ENCODE measurements around the gene CEP83.
"Not testable (repeated sequence)": the region's sequence is repeated elsewhere in the genome, so short reads cannot be mapped to it uniquely, and the experiment has no call there.

CEP83 gene

GRCh38 chr12:94404854-94405253 lies 54.8 kb downstream of the CEP83 start:
- no peak overlapping the region for H3K9ac ChIP-seq (ENCODE audit: low read length)
- H3K9me2 ChIP-seq (replicated peaks; ENCODE audit: insufficient read depth, low read length) = no peaks in the 10 kb centered on the region
- no peaks in the 10 kb centered on the region for H3K27me3 ChIP-seq (ENCODE audit: low read length)
- H3K4me3 ChIP-seq (ENCODE audit: insufficient read depth, low read length, poor library complexity, severe bottlenecking) = no peak overlapping the region
- peaks cover 21% of the 10 kb centered on the region for H3K36me3 ChIP-seq (ENCODE audit: low read length)
- H2AFZ ChIP-seq (ENCODE audit: low read depth, low read length, severe bottlenecking) = no peak overlapping the region
- H3K79me2 ChIP-seq (ENCODE audit: insufficient read depth, low read length) = peaks cover 6% of the 10 kb centered on the region; the same call in 1 of the 2 replicates
- no peaks in the 10 kb centered on the region for H3F3A ChIP-seq (ENCODE audit: insufficient read depth)
- no peaks in the 10 kb centered on the region for H4K20me1 ChIP-seq (ENCODE audit: low read depth, low read length)
- TF ChIP-seq EZH2phosphoT487 (conservative IDR thresholded peaks at IDR 0.05; ENCODE audit: low read length) (no peak), CTCF (IDR thresholded peaks at IDR 0.05; ENCODE audit: insufficient read depth, low read length, poor library complexity, severe bottlenecking) (no peak)
- no peak overlapping the region for H3K27ac ChIP-seq (ENCODE audit: low read depth, low read length)
- H3K4me2 ChIP-seq (ENCODE audit: low read depth, low read length, poor library complexity, severe bottlenecking) = peak overlapping the region; percentile 41
- no peaks in the 10 kb centered on the region for H3K9me3 ChIP-seq (ENCODE audit: insufficient read depth, low read length)

GRCh38 chr12:94401326-94401725 lies 58.3 kb downstream of the CEP83 start:
- Histone ChIP-seq H3K9me3 (ENCODE audit: insufficient read depth, low read length) (peaks cover 6% of the 10 kb centered on the region; the same call in 1 of the 2 replicates), H3K36me3 (ENCODE audit: low read length) (peaks cover 30% of the 10 kb centered on the region), H3F3A (ENCODE audit: insufficient read depth) (no peaks in the 10 kb centered on the region), H3K4me3 (ENCODE audit: insufficient read depth, low read length, poor library complexity, severe bottlenecking) (no peak overlapping the region), H3K9ac (ENCODE audit: low read length) (no peak overlapping the region), H3K4me2 (ENCODE audit: low read depth, low read length, poor library complexity, severe bottlenecking) (no peak overlapping the region), H3K9me2 (replicated peaks; ENCODE audit: insufficient read depth, low read length) (no peaks in the 10 kb centered on the region), H2AFZ (ENCODE audit: low read depth, low read length, severe bottlenecking) (no peak overlapping the region), H3K27ac (ENCODE audit: low read depth, low read length) (no peak overlapping the region), H4K20me1 (ENCODE audit: low read depth, low read length) (no peaks in the 10 kb centered on the region), H3K79me2 (ENCODE audit: insufficient read depth, low read length) (peaks cover 6% of the 10 kb centered on the region; the same call in 1 of the 2 replicates), H3K27me3 (ENCODE audit: low read length) (no peaks in the 10 kb centered on the region)
- TF ChIP-seq EZH2phosphoT487 (conservative IDR thresholded peaks at IDR 0.05; ENCODE audit: low read length) (no peak), CTCF (IDR thresholded peaks at IDR 0.05; ENCODE audit: insufficient read depth, low read length, poor library complexity, severe bottlenecking) (no peak)

- H2AFZ ChIP-seq (ENCODE audit: low read depth, low read length, severe bottlenecking); H3K27me3 ChIP-seq (ENCODE audit: low read length); H3K9ac ChIP-seq (ENCODE audit: low read length); H3K27ac ChIP-seq (ENCODE audit: low read depth, low read length); H3K79me2 ChIP-seq (ENCODE audit: insufficient read depth, low read length); H3K4me3 ChIP-seq (ENCODE audit: insufficient read depth, low read length, poor library complexity, severe bottlenecking); H4K20me1 ChIP-seq (ENCODE audit: low read depth, low read length); H3K9me3 ChIP-seq (ENCODE audit: insufficient read depth, low read length); H3K4me2 ChIP-seq (ENCODE audit: low read depth, low read length, poor library complexity, severe bottlenecking); H3F3A ChIP-seq (ENCODE audit: insufficient read depth); H3K9me2 ChIP-seq (replicated peaks; ENCODE audit: insufficient read depth, low read length): not testable (repeated sequence)
- peaks cover 30% of the 10 kb centered on the region for H3K36me3 ChIP-seq (ENCODE audit: low read length)
Measured at GRCh38 chr12:94398685-94399084, 61.0 kb downstream of the CEP83 start.

GRCh38 chr12:94397401-94397800 lies 62.3 kb downstream of the CEP83 start:
- TF ChIP-seq CTCF (IDR thresholded peaks at IDR 0.05; ENCODE audit: insufficient read depth, low read length, poor library complexity, severe bottlenecking) = no peak
- TF ChIP-seq EZH2phosphoT487 (conservative IDR thresholded peaks at IDR 0.05; ENCODE audit: low read length) = no peak
- H3K36me3 ChIP-seq (ENCODE audit: low read length) = peaks cover 29% of the 10 kb centered on the region
- no peaks in the 10 kb centered on the region for H4K20me1 ChIP-seq (ENCODE audit: low read depth, low read length)
- no peaks in the 10 kb centered on the region for H3K9me2 ChIP-seq (replicated peaks; ENCODE audit: insufficient read depth, low read length)
- no peaks in the 10 kb centered on the region for H3F3A ChIP-seq (ENCODE audit: insufficient read depth)
- H3K4me2 ChIP-seq (ENCODE audit: low read depth, low read length, poor library complexity, severe bottlenecking) = no peak overlapping the region
- H3K9ac ChIP-seq (ENCODE audit: low read length) = no peak overlapping the region
- H3K27me3 ChIP-seq (ENCODE audit: low read length) = no peaks in the 10 kb centered on the region
- H3K79me2 ChIP-seq (ENCODE audit: insufficient read depth, low read length) = no peaks in the 10 kb centered on the region
- H3K9me3 ChIP-seq (ENCODE audit: insufficient read depth, low read length) = peaks cover 6% of the 10 kb centered on the region; the same call in 1 of the 2 replicates
- no peak overlapping the region for H3K27ac ChIP-seq (ENCODE audit: low read depth, low read length)
- no peak overlapping the region for H2AFZ ChIP-seq (ENCODE audit: low read depth, low read length, severe bottlenecking)
- no peak overlapping the region for H3K4me3 ChIP-seq (ENCODE audit: insufficient read depth, low read length, poor library complexity, severe bottlenecking)

- not testable (repeated sequence) for H4K20me1 ChIP-seq (ENCODE audit: low read depth, low read length); H3K9me3 ChIP-seq (ENCODE audit: insufficient read depth, low read length); H3K27me3 ChIP-seq (ENCODE audit: low read length); H3K9me2 ChIP-seq (replicated peaks; ENCODE audit: insufficient read depth, low read length); H3K4me2 ChIP-seq (ENCODE audit: low read depth, low read length, poor library complexity, severe bottlenecking); H3K79me2 ChIP-seq (ENCODE audit: insufficient read depth, low read length); H3K9ac ChIP-seq (ENCODE audit: low read length); H3F3A ChIP-seq (ENCODE audit: insufficient read depth); H3K27ac ChIP-seq (ENCODE audit: low read depth, low read length); H2AFZ ChIP-seq (ENCODE audit: low read depth, low read length, severe bottlenecking); H3K4me3 ChIP-seq (ENCODE audit: insufficient read depth, low read length, poor library complexity, severe bottlenecking)
- H3K36me3 ChIP-seq (ENCODE audit: low read length) = peaks cover 17% of the 10 kb centered on the region
Measured at GRCh38 chr12:94396014-94396413, 63.7 kb downstream of the CEP83 start.
